ENCODE data around the gene ZNF341. TPM values are rescaled to one million over a fixed set of nuclear protein-coding genes. Genes with fewer than 3 reads are reported as not detected.

ZNF341 gene
- total and polyA plus RNA-seq, 2 of the 8 experiments (the other 6 are each of a cell fraction or from before 2014, with no cell fraction given) = 5.8 to 6.4 TPM

DNA sequence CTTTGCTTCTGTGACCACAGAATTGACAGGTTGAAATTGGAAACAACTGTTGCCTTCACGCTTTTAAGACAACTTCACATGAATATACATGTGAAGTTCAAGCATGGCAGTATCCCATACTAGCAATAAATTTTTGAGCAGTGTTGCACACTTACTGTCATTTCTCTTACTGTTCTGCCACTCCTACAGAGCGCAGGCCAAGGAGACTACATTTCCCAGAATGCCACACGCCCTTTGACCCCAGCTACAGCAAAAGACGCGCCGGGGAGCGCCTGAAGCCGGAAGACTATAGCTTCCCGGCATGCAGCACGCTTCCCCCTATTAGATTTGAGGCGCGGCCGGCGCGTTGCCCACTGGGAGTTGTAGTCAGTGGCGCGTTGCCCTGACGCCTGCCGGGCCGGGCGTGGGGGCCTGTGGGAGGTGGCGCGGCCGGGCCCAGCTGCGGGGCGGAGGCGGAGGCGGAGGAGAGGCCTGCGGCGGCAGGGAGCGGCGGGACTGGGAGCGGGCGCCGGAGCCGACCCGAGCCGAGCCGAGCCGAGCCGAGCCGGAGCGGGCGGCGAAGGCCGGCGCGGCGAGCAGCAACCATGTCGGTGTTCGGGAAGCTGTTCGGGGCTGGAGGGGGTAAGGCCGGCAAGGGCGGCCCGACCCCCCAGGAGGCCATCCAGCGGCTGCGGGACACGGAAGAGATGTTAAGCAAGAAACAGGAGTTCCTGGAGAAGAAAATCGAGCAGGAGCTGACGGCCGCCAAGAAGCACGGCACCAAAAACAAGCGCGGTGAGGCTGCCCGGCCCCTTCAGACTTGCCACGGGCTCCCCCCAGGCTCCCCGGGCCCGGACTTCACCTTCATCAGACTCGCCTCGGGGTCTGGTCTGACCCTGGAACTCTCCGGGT lies 79.3 kb downstream of the ZNF341 start, which contains the start of gene CHMP4B:
TSS of gene CHMP4B (plus strand) at position 464 of the 891 bp plus-strand sequence. CDS start at position 585, 121 bp downstream.
- WGBS, 2 experiments (ENCODE audit: extremely low coverage in 1 of 2, insufficient coverage in 1 of 2, insufficient read length in 1 of 2, insufficient replicate concordance in 2 of 2, low coverage in 1 of 2, low lambda C conversion rate in 2 of 2, missing lambda C conversion rate in 1 of 2) = 3% methylated on average over 36 of the region's 71 CpGs; no CpG with 5 or more reads in 1 of the 2 experiments
- Histone ChIP-seq H3K27ac (ENCODE audit: low read depth, low read length) (peak within 1 kb of the TSS; percentile 70), H3K23ac (ENCODE audit: insufficient read length) (no peak within 1 kb of the TSS), H3K36me3 (ENCODE audit: control insufficient read depth in 2 of 4, insufficient read depth in 4 of 4, low read length in 3 of 4) (peaks cover 0 to 6% (median 0%) of the 10 kb centered on the region in 4 experiments; a peak in 1 of 8 replicates), H3K79me2 (ENCODE audit: control insufficient read depth in 1 of 2, insufficient read depth in 2 of 2, low read length in 2 of 2) (peaks cover 25 to 47% of the 10 kb centered on the region in 2 experiments), H3K9ac (replicated peaks in 1 of 4; ENCODE audit: extremely low read depth in 1 of 4, low read depth in 3 of 4, low read length in 3 of 4) (peak within 1 kb of the TSS; percentile 72 to 92 (median 84)), H3K18ac (ENCODE audit: extremely low read depth, low read length) (peak within 1 kb of the TSS; percentile 71), H2BK20ac (ENCODE audit: low read length) (no peak within 1 kb of the TSS), H2BK5ac (ENCODE audit: low read depth, low read length) (peak within 1 kb of the TSS; percentile 68; the same call in 1 of the 2 replicates), H2AFZ (ENCODE audit: low read length) (0 out of 2 replicates have a peak within 1 kb of the TSS, but pooled peaks have one; percentile 7), H2BK15ac (ENCODE audit: low read length) (0 out of 2 replicates have a peak within 1 kb of the TSS, but pooled peaks have one; percentile 61), H3K9me3 (ENCODE audit: insufficient read depth in 2 of 2, low read depth in 1 of 2, low read length in 1 of 2) (no peaks in the 10 kb centered on the region), H3K79me1 (ENCODE audit: low read depth, low read length) (peaks cover 23% of the 10 kb centered on the region), H4K8ac (ENCODE audit: extremely low read depth, insufficient read depth, low read length) (peak within 1 kb of the TSS; percentile 72; the same call in 1 of the 2 replicates), H2BK12ac (ENCODE audit: low read depth, low read length) (0 out of 2 replicates have a peak within 1 kb of the TSS, but pooled peaks have one; percentile 27), H4K91ac (replicated peaks; ENCODE audit: insufficient read length, low read length) (no peak within 1 kb of the TSS), H2AK5ac (ENCODE audit: low read depth, low read length) (no peak within 1 kb of the TSS), H2BK120ac (replicated peaks; ENCODE audit: low read depth, low read length) (no peak within 1 kb of the TSS), H3K27me3 (replicated peaks in 1 of 4; ENCODE audit: control insufficient read depth in 3 of 4, extremely low read depth in 1 of 4, insufficient read depth in 3 of 4, low read length in 3 of 4) (no peaks in the 10 kb centered on the region), H4K5ac (ENCODE audit: insufficient read length, low read depth, low read length) (no peak within 1 kb of the TSS), H3K4ac (replicated peaks; ENCODE audit: insufficient read length, low read depth, low read length) (no peak within 1 kb of the TSS), H3K4me2 (ENCODE audit: insufficient read depth in 1 of 2, low read depth in 2 of 2, low read length in 2 of 2) (peak within 1 kb of the TSS; percentile 93 to 98), H4K20me1 (replicated peaks in 1 of 2; ENCODE audit: control insufficient read depth in 1 of 2, insufficient read depth in 2 of 2, low read length in 2 of 2) (peaks cover 12 to 16% of the 10 kb centered on the region in 2 experiments), H3K56ac (replicated peaks; ENCODE audit: insufficient read length, low read depth, low read length) (peak within 1 kb of the TSS; percentile 86), H3K4me1 (replicated peaks in 1 of 4; ENCODE audit: control insufficient read depth in 3 of 4, insufficient read depth in 4 of 4, low read length in 3 of 4) (peaks cover 3 to 8% (median 6%) of the 10 kb centered on the region in 4 experiments; a peak in 6 of 7 replicates), H3K14ac (ENCODE audit: insufficient read length) (no peak within 1 kb of the TSS), H3K23me2 (ENCODE audit: low read depth, low read length) (peaks cover 9% of the 10 kb centered on the region), H3K4me3 (ENCODE audit: extremely low read depth in 1 of 4, insufficient read depth in 2 of 4, low read depth in 3 of 4, low read length in 4 of 4) (peak within 1 kb of the TSS; percentile 77 to 96 (median 94))
- DNase-seq (ENCODE audit: low read depth in 1 of 2, low spot score in 2 of 2) (peak; percentile 85 to 95), FAIRE-seq (no peak)
- ChIA-PET POLR2A (ENCODE audit: partially characterized antibody) (interaction anchor here (1.1 to 5.6 kb wide), 2 partner anchors 14 to 20 kb away, joined by 3 to 21 read pairs; no protein-coding TSS in a partner anchor), CTCF (ENCODE audit: partially characterized antibody) (interaction anchor here (0.6 to 1.4 kb wide), 6 partner anchors 14 to 279 kb away, joined by 3 to 4 read pairs (median 3); no protein-coding TSS in a partner anchor)
- TF ChIP-seq POLR2A (IDR thresholded peaks at IDR 0.05; ENCODE audit: control extremely low read depth in 1 of 2, low read depth in 2 of 2, low read length in 2 of 2) (peak in 1 of 2 experiments; percentile 64; a peak in 2 of 3 replicates), TBP (IDR thresholded peaks at IDR 0.05; ENCODE audit: low read depth, low read length) (peak; percentile 3; the same call in 1 of the 2 replicates), TEAD4 (IDR thresholded peaks at IDR 0.05; ENCODE audit: low read depth, low read length) (peak; percentile 22; the same call in 1 of the 2 replicates), BRCA1 (IDR thresholded peaks at IDR 0.05; ENCODE audit: low read depth, low read length) (no peak), PHF8 (conservative IDR thresholded peaks at IDR 0.05; ENCODE audit: low read depth, low read length) (peak; percentile 69), CHD2 (IDR thresholded peaks at IDR 0.05; ENCODE audit: low read length) (peak; percentile 93), POU5F1 (IDR thresholded peaks at IDR 0.05; ENCODE audit: low read depth, low read length) (no peak), FOSL1 (IDR thresholded peaks at IDR 0.05; ENCODE audit: insufficient read depth, low read depth, low read length) (no peak), CHD1 (IDR thresholded peaks at IDR 0.05; ENCODE audit: low read depth, low read length) (no peak), KDM5A (IDR thresholded peaks at IDR 0.05; ENCODE audit: low read length) (no peak)
- TF ChIP-seq, protein P1, sequence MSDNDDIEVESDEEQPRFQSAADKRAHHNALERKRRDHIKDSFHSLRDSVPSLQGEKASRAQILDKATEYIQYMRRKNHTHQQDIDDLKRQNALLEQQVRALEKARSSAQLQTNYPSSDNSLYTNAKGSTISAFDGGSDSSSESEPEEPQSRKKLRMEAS (IDR thresholded peaks at IDR 0.05) = peak; percentile 48; the same call in 1 of the 2 replicates

Data from H1 (cell line).